OCI-LY3 (cell line): Measurements from ENCODE around the gene ESRRA.
"Not testable (repeated sequence)": the region's sequence is repeated elsewhere in the genome, so short reads cannot be mapped to it uniquely, and the experiment has no call there.

Source experiments
- CTCF ChIP-seq: fragments of 200-600, 300-600 bp; sonication (generic); IDR thresholded peaks from 2 replicates; pipeline ENCODE4 v1.5.1; 2014; ENCODE audit warnings: antibody characterized with exemption, low read length, low read depth
- EZH2phosphoT487 ChIP-seq: fragments of 200-600 bp; shearing (Covaris generic); IDR thresholded peaks from 2 replicates; pipeline ENCODE4 v1.6.1; 2018; ENCODE audit warnings: antibody characterized with exemption, mixed run types, low read depth

GRCh38 chr11:64307795-64308194 is 2.5 kb downstream of the ESRRA start:
- not testable (repeated sequence) for TF ChIP-seq EZH2phosphoT487, CTCF
